Measurements from ENCODE around the gene TBX2.

TBX2 gene

GRCh38 chr17:61368832-61369450 is 30.7 kb upstream of the TBX2 start:
- DNase-seq = no peak

GRCh38 chr17:61369751-61370150 is 29.9 kb upstream of the TBX2 start:
- no peak for DNase-seq

- no peak for DNase-seq
These were observed 28.5 kb upstream of the TBX2 start for GRCh38 chr17:61371179-61371578.

- no peak for DNase-seq
These were observed 28.0 kb upstream of the TBX2 start for GRCh38 chr17:61371606-61372005.

- no peak for DNase-seq
These were observed 27.2 kb upstream of the TBX2 start for GRCh38 chr17:61372436-61372835.

GRCh38 chr17:61376931-61377838 is 22.5 kb upstream of the TBX2 start:
- no peak for DNase-seq

GRCh38 chr17:61378658-61379456 is 20.8 kb upstream of the TBX2 start:
- no peak for DNase-seq

- DNase-seq = no peak
These were observed 20.0 kb upstream of the TBX2 start for GRCh38 chr17:61379457-61380216.

- DNase-seq = no peak
These were observed 19.3 kb upstream of the TBX2 start for GRCh38 chr17:61380217-61380835.

GRCh38 chr17:61380836-61381525 is 18.7 kb upstream of the TBX2 start:
- no peak for DNase-seq

- no peak for DNase-seq
These were observed 18.1 kb upstream of the TBX2 start for GRCh38 chr17:61381537-61381936.

GRCh38 chr17:61382796-61383688 is 16.6 kb upstream of the TBX2 start:
- no peak for DNase-seq

- no peak for DNase-seq
These were observed 15.9 kb upstream of the TBX2 start for GRCh38 chr17:61383689-61384201.

GRCh38 chr17:61384354-61384691 is 15.3 kb upstream of the TBX2 start:
- DNase-seq = no peak

GRCh38 chr17:61384692-61385576 is 14.7 kb upstream of the TBX2 start:
- DNase-seq = no peak

GRCh38 chr17:61385577-61386236 is 13.9 kb upstream of the TBX2 start:
- no peak for DNase-seq

- DNase-seq = no peak
These were observed 13.4 kb upstream of the TBX2 start for GRCh38 chr17:61386251-61386650.

GRCh38 chr17:61387011-61387410 is 12.6 kb upstream of the TBX2 start:
- no peak for DNase-seq
